Right lobe of liver (tissue), 6 donors: Measurements from ENCODE around the gene HS3ST6. TPM values are rescaled to one million over a fixed set of nuclear protein-coding genes. Genes with fewer than 3 reads are reported as not detected.

Experiments used
- ATAC-seq, 4 donors: fragments of 200-7000 bp; cut with Tn5 transposase; one replicate each; pipeline ENCODE4 v1.9.1; 2020; ENCODE audit warnings: mild to moderate bottlenecking in 4 of 4, moderate library complexity in 4 of 4
- DNase-seq, 3 donors: peaks; one replicate each; pipeline ENCODE4 v3.0.0-alpha.2; 2020
- H3K27ac ChIP-seq, 3 donors: fragments of 200-600 bp; one replicate each; pipeline ENCODE4 v1.8.0; 2022
- H3K27me3 ChIP-seq, 2 donors: fragments of 200-600 bp; one replicate each; pipeline ENCODE4 v1.8.0; 2022
- H3K36me3 ChIP-seq, 4 donors: fragments of 200-600 bp; sonication (generic) in 1 of 4; one replicate each; pipeline versions ENCODE4 v1.5.1 to v1.8.0; 2017 to 2022; ENCODE audit warnings: control low read depth in 1 of 4
- H3K4me1 ChIP-seq, 4 donors: fragments of 200-600 bp; sonication (generic) in 1 of 4; one replicate each; pipeline versions ENCODE4 v1.5.1 to v1.8.0; 2017 to 2022; ENCODE audit warnings: control low read depth in 1 of 4
- H3K4me3 ChIP-seq, 3 donors: fragments of 200-600 bp; one replicate each; pipeline ENCODE4 v1.8.0; 2022
- H3K9me3 ChIP-seq, 4 donors: fragments of 200-600 bp; sonication (generic) in 1 of 4; one replicate each; pipeline versions ENCODE4 v1.5.1 to v1.8.0; 2017 to 2022; ENCODE audit warnings: control low read depth in 1 of 4
- CTCF ChIP-seq, 4 donors: fragments of 200-600 bp in 3 of 4; fragments of 450-650 bp in 1 of 4; IDR thresholded peaks; one replicate each; pipeline versions ENCODE4 v1.5.1 to v1.8.0; 2016 to 2022; ENCODE audit warnings: antibody characterized with exemption in 4 of 4, mild to moderate bottlenecking in 2 of 4
- POLR2A ChIP-seq: fragments of 450-650 bp; IDR thresholded peaks from one replicate; pipeline ENCODE4 v1.6.1; 2017; ENCODE audit warnings: antibody characterized with exemption, mild to moderate bottlenecking
- WGBS: methylation state at CpG from one replicate; pipeline ENCODE4 v1.1.6; 2018; ENCODE audit warnings: low coverage, low lambda C conversion rate; ENCODE audit not compliant: insufficient coverage; ENCODE audit errors: missing lambda C conversion rate; 5-methylcytosine and 5-hydroxymethylcytosine counted together
- intact Hi-C, 2 donors: fragments of 100-400 bp; cut with DNase I; formaldehyde crosslinking; loops; one replicate each; pipeline versions ENCODE4 v1.11.2 to v1.14.1; 2022
- total RNA-seq, 6 experiments: library from RNA; depleted of rRNA in 2 of 6; stranded (reverse); fragments of >200 nt in 2 of 6; fragmentation: NEBNext Ultra II Directional in 3 of 6; extraction: Animal tissue kit (Norgen Biotek cat#: 25700) in 3 of 6; gene quantifications; one replicate each; pipeline versions ENCODE4 v1.1.0 to v1.2.4, GENCODE V29; 2016 to 2023
- donor health status: DM: no; HTN: yes; CAD: no.
- donor health status: DM: no; HTN: no; CAD: no.
- donor health status: DM: no; HTN: no; CAD: no.
- donor health status: DM: no; HTN: yes; CAD: no.
- donor health status: DM: no; HTN: yes; CAD: no.

Gene HS3ST6
- total RNA-seq, 6 experiments from 2014 or later, result not detected

GRCh38 chr16:1946495-1947368 is 28.5 kb upstream of the HS3ST6 start:
- no peak for ATAC-seq
- 100% methylated on average over 1 of the region's 38 CpGs for WGBS
- intact Hi-C loops, result no loop called here

GRCh38 chr16:1945559-1946391 is 27.6 kb upstream of the HS3ST6 start:
- Histone ChIP-seq H3K36me3 (peaks cover 0 to under 1% (median 0%) of the 10 kb centered on the region in 4 donors), H3K27ac (no peak overlapping the region), H3K9me3 (no peaks in the 10 kb centered on the region), H3K4me1 (peaks cover 0 to 16% (median under 1%) of the 10 kb centered on the region in 4 donors), H3K4me3 (no peak overlapping the region), H3K27me3 (no peaks in the 10 kb centered on the region)
- no peak for TF ChIP-seq CTCF (IDR thresholded peaks at IDR 0.05)
- peak in 1 of 3 donors; percentile 50 for DNase-seq
- 89% methylated on average over 9 of the region's 19 CpGs for WGBS
- intact Hi-C loops, result no loop called here
- no peak for ATAC-seq

More at GRCh38 chr16:1946495-1947368, 28.5 kb upstream of the HS3ST6 start:
- peaks cover 0 to 8% (median 0%) of the 10 kb centered on the region in 4 donors for H3K4me1 ChIP-seq
- no peak overlapping the region for H3K27ac ChIP-seq
- H3K9me3 ChIP-seq, result no peaks in the 10 kb centered on the region
- no peaks in the 10 kb centered on the region for H3K36me3 ChIP-seq
- no peak for TF ChIP-seq POLR2A
- no peak for TF ChIP-seq CTCF (IDR thresholded peaks at IDR 0.05)
- H3K27me3 ChIP-seq, result no peaks in the 10 kb centered on the region
- no peak overlapping the region for H3K4me3 ChIP-seq
- DNase-seq, result peak in 1 of 3 donors; percentile 50

- no peak overlapping the region for H3K4me3 ChIP-seq
- WGBS, result 92% methylated on average over 14 of the region's 21 CpGs
- peaks cover 0 to 27% (median 5%) of the 10 kb centered on the region in 4 donors for H3K4me1 ChIP-seq
- DNase-seq, result no peak
- no peaks in the 10 kb centered on the region for H3K27me3 ChIP-seq
- intact Hi-C loops, result no loop called here
- H3K27ac ChIP-seq, result no peak overlapping the region
- TF ChIP-seq POLR2A, result no peak
- TF ChIP-seq CTCF (IDR thresholded peaks at IDR 0.05), result no peak
- no peaks in the 10 kb centered on the region for H3K9me3 ChIP-seq
- no peak for ATAC-seq
- H3K36me3 ChIP-seq, result peaks cover 0 to 11% (median 1%) of the 10 kb centered on the region in 4 donors
Measured at GRCh38 chr16:1944612-1945199, 26.5 kb upstream of the HS3ST6 start.
